Cardiac muscle cell (in vitro differentiated cells and primary cell): ENCODE measurements around the gene PIAS3. TPM values are rescaled to one million over a fixed set of nuclear protein-coding genes. Genes with fewer than 3 reads are reported as not detected.

Experiments
- DNase-seq, 2 donors: peaks; one replicate each; pipeline versions ENCODE4 v3.0.0 to v3.0.0-alpha.2; 2010 to 2017; ENCODE audit warnings: low read depth in 1 of 2, low spot score in 1 of 2
- H3K27ac ChIP-seq: fragments of 200-600 bp; sonication (generic); 2 replicates; pipeline ENCODE4 v1.5.1; 2016
- H3K27me3 ChIP-seq: fragments of 200-600 bp; sonication (generic); 2 replicates; pipeline ENCODE4 v1.6.0; 2016; ENCODE audit warnings: control low read depth
- H3K36me3 ChIP-seq: fragments of 200-600 bp; sonication (generic); 2 replicates; pipeline ENCODE4 v1.5.1; 2016; ENCODE audit warnings: control low read depth
- H3K4me1 ChIP-seq: fragments of 200-600 bp; sonication (generic); 2 replicates; pipeline ENCODE4 v1.8.1; 2017; ENCODE audit warnings: low read depth, mild to moderate bottlenecking, mixed run types
- H3K4me3 ChIP-seq: fragments of 200-600 bp; sonication (generic); 2 replicates; pipeline ENCODE4 v1.5.1; 2016; ENCODE audit warnings: mild to moderate bottlenecking
- H3K9me3 ChIP-seq: fragments of 200-600 bp; sonication (generic); 2 replicates; pipeline ENCODE4 v1.5.1; 2017; ENCODE audit warnings: low read depth, mild to moderate bottlenecking, control low read depth
- polyA plus RNA-seq: library from polyadenylated mRNA; unstranded; fragments of >200 nt; fragmentation: Nextera tagmentation; extraction: Ambion mirVana; gene quantifications from 2 replicates; pipeline ENCODE4 v1.2.1, GENCODE V29; 2016
- total RNA-seq: library from RNA; depleted of rRNA; stranded (reverse); fragments of >200 nt; gene quantifications from 2 replicates; pipeline ENCODE4 v1.2.3, GENCODE V29; 2016
- TF ChIP-seq, protein P1 (sequence below): IDR thresholded peaks from 2 replicates; pipeline ENCODE4 v1.5.1; 2012; ENCODE audit warnings: low read depth, mild to moderate bottlenecking, low read length

PIAS3 gene
- total and polyA plus RNA-seq, 2 experiments from 2014 or later = 23.7 to 61.5 TPM

DNA sequence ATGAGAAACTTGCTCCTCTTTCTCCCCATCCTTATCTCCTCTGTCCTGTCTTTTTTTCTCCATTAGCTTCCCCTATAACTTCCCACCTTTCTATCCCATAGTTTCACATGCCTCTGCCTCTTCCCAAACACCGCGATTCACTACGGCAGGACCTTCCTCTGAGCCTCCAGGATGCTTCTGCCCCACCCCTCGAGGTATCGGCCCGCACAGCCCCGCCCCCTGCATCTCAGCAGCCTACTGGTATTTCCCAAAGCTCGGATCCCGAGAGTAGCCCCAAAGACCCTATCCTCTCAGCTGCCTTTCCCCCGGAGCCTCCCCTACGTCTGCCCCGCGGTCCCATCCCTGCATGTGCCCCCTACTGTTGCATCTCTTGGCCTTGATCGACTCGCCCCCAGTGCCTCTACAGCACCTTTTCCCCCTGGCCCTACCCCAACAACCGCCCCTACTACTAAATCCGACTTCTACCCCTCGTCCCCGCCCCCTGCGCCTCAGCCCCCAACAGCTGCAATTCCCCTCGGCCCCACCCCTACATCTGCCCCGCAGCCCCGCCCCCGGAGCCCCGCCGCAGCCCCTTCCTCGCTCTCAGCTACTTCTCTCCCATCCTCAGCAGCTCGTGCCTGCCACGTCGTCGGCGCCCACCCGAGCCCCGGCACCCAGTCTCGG is 512 bp downstream of the PIAS3 start:
- H3K4me3 ChIP-seq = peak overlapping the region; percentile 73
- no peaks in the 10 kb centered on the region for H3K27me3 ChIP-seq
- peak overlapping the region; percentile 82 for H3K27ac ChIP-seq
- no peaks in the 10 kb centered on the region for H3K4me1 ChIP-seq
- H3K9me3 ChIP-seq = no peaks in the 10 kb centered on the region
- peak; percentile 49 to 65 for DNase-seq
- H3K36me3 ChIP-seq = peaks cover 16% of the 10 kb centered on the region
- TF ChIP-seq, protein P1, sequence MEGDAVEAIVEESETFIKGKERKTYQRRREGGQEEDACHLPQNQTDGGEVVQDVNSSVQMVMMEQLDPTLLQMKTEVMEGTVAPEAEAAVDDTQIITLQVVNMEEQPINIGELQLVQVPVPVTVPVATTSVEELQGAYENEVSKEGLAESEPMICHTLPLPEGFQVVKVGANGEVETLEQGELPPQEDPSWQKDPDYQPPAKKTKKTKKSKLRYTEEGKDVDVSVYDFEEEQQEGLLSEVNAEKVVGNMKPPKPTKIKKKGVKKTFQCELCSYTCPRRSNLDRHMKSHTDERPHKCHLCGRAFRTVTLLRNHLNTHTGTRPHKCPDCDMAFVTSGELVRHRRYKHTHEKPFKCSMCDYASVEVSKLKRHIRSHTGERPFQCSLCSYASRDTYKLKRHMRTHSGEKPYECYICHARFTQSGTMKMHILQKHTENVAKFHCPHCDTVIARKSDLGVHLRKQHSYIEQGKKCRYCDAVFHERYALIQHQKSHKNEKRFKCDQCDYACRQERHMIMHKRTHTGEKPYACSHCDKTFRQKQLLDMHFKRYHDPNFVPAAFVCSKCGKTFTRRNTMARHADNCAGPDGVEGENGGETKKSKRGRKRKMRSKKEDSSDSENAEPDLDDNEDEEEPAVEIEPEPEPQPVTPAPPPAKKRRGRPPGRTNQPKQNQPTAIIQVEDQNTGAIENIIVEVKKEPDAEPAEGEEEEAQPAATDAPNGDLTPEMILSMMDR = no peak

DNA sequence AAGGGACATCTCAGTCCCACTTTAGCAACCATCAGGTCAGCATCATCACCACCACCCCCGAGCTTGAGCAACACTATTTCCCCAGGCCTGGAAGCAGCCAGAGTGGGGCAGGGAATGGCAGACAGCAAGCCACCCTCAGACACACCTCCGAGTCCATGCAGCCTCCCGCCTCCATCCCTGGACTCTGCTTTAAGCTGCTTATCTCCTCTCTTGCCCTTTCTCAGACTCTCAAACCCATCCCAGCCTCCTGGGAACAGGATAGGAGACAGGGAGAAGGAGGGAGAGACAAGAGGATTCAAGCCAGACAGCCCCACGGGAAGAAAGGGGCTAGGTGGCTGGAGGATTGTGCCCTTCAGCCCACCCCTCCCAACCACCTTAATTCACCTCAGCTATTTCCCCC is 1.7 kb downstream of the PIAS3 start:
- Histone ChIP-seq H3K4me1 (no peaks in the 10 kb centered on the region), H3K27ac (no peak overlapping the region), H3K9me3 (no peaks in the 10 kb centered on the region), H3K36me3 (peaks cover 20% of the 10 kb centered on the region), H3K27me3 (no peaks in the 10 kb centered on the region), H3K4me3 (no peak overlapping the region)
- TF ChIP-seq, protein P1 = no peak
- DNase-seq = no peak

DNA sequence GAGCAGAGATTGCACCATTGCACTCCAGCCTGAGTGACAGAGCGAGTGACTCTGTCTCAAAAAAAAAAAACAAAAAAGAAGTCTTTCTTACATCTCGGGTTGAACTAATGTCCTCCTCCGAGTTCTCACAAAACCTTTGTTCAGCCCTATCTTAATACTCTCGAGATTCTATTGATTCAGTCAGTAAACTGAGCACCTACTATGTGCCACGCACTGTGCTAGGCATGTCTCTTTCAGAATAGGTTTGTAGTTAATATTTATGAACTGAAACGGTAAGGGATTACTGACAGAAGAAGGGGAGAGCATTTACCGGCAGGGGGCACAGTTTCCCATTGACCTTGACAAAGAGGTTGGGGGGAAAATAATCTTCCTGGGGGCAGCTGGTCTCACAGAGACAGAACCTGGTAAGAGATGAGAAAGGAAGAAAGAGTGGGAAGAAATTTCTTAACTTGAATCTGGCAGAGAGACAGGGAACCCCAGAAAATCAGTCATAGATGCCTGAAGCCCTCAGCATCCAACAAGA is 3.4 kb downstream of the PIAS3 start:
- H3K9me3 ChIP-seq = no peaks in the 10 kb centered on the region
- no peak for DNase-seq
- H3K27ac ChIP-seq = no peak overlapping the region
- peaks cover 32% of the 10 kb centered on the region for H3K36me3 ChIP-seq
- TF ChIP-seq, protein P1 = peak; percentile 9
- H3K4me3 ChIP-seq = no peak overlapping the region
- H3K27me3 ChIP-seq = no peaks in the 10 kb centered on the region
- no peaks in the 10 kb centered on the region for H3K4me1 ChIP-seq

DNA sequence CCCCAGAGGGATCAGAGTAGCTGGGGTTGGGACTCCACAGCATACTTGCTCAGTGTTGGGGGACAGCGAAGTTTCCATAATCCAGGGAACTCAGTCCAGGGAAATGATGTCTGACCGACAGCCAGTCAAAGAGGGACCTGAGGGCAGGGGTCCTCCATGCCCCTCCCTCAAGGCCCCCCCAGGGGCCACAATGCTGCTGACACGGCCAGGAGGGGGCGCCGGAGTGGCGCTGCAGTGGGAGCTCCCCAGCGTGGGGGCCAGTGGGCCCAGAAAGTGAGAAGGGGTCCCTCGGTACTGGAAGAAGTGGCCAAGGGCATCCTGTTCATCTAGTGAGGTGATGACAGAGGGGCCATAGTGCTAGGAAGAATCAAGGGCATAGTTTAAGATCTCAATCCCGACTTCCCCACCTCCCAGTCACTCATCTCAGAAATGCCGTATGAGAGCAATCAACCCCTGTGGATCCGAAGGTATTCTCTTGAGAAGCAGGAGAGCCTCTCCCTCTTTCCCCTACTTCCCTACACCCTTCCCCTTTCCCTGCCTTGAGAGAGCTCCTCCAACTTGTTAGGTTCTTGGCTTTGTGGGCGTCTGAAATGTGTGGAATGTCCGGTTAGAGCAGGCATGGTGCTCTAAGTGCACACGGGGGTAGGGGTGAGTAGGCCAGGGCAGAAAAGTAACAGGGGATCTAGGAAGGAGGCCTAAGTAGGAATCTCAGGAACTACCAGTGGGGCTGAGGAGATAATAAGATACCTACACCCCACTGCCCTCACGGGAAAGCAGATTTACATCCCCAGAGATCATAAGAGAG is 9.3 kb downstream of the PIAS3 start:
- Histone ChIP-seq H3K27me3 (no peaks in the 10 kb centered on the region), H3K4me1 (peaks cover 3% of the 10 kb centered on the region), H3K9me3 (no peaks in the 10 kb centered on the region), H3K4me3 (no peak overlapping the region), H3K27ac (peak overlapping the region; percentile 60), H3K36me3 (peaks cover 38% of the 10 kb centered on the region)
- TF ChIP-seq, protein P1 = peak; percentile 59
- peak in 1 of 2 donors; percentile 89 for DNase-seq

DNA sequence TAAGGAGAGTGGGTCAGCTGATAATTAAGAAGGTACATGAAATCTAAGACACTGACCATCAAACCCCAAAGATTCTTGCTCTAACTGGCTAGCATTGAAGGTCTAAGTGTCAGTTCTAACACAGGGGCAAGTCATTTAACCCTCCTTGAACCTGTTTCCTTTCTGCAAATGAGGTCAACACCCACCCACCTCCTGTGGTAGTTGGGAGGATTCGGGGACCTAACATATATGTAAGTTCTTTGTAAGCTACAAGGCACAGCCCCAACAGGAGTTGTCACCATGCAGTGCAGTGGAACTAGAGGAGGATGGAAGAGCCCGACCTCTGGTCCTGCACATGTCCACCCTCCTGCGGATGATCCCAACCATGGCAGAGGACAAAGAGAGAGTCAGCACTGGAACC is 11.1 kb downstream of the PIAS3 start:
- H3K4me3 ChIP-seq = no peak overlapping the region
- H3K36me3 ChIP-seq = peaks cover 31% of the 10 kb centered on the region
- no peak overlapping the region for H3K27ac ChIP-seq
- DNase-seq = no peak
- H3K9me3 ChIP-seq = no peaks in the 10 kb centered on the region
- TF ChIP-seq, protein P1 = no peak
- no peaks in the 10 kb centered on the region for H3K27me3 ChIP-seq
- H3K4me1 ChIP-seq = peaks cover 3% of the 10 kb centered on the region
